K562 (cell line): Measurements from ENCODE around the gene NR1D1. TPM values are rescaled to one million over a fixed set of nuclear protein-coding genes. Genes with fewer than 3 reads are reported as not detected.

Source experiments
- ATAC-seq: fragments of 200-7000 bp; cut with Tn5 transposase; 3 replicates; pipeline ENCODE4 v1.9.1; 2020; ENCODE audit warnings: moderate library complexity
- BruUV-seq: library from RNA; stranded (reverse); fragments of 400-500 nt; replicated peaks from 2 replicates; lab custom pipeline; 2021; lab: Mats Ljungman, UMichigan
- CTCF ChIA-PET: fragments of 300-600 bp; formaldehyde crosslinking; extraction: SDS; loops from one replicate; lab custom pipeline; 2021; ENCODE audit warnings: low intra/inter-chr PET ratio; lab: Yijun Ruan, JAX
- POLR2A ChIA-PET: fragments of 300-600, 350-650 bp; sonication (Branson Sonifier 250); formaldehyde crosslinking; extraction: SDS; loops from one replicate; lab custom pipeline; 2021; ENCODE audit warnings: antibody characterized with exemption, inconsistent platforms; lab: Yijun Ruan, JAX
- DNase-seq, 4 experiments: peaks; one replicate each; pipeline versions ENCODE4 v3.0.0 to v3.0.0-alpha.2; 2011 to 2018; ENCODE audit warnings: low spot score in 3 of 4, mixed read lengths in 3 of 4; ENCODE audit errors: extremely low read depth in 1 of 4
- FAIRE-seq: peaks from 2 replicates; lab custom pipeline; 2011; peaks lifted over from hg19 to GRCh38; lab: Jason Lieb, UNC
- H2AFZ ChIP-seq: 2 replicates; pipeline ENCODE4 v1.6.0; 2011; ENCODE audit warnings: low read depth, low read length, control low read depth, inconsistent platforms
- H3K27ac ChIP-seq: fragments of 200-600 bp; 3 replicates; pipeline ENCODE4 v1.8.0; 2011; ENCODE audit warnings: low read depth, mild to moderate bottlenecking, control low read depth, inconsistent platforms, low read length, moderate library complexity, mixed read lengths; ENCODE audit errors: extremely low read depth
- H3K27me3 ChIP-seq, 2 experiments: fragments of 300-600 bp in 1 of 2; 2 replicates in 1 of 2; 3 replicates in 1 of 2; pipeline versions ENCODE4 v1.6.0 to v1.8.0; 2011; ENCODE audit warnings: inconsistent platforms in 2 of 2, low read length in 2 of 2, mild to moderate bottlenecking in 1 of 2, mixed read lengths in 1 of 2, moderate library complexity in 1 of 2; ENCODE audit not compliant: control insufficient read depth in 2 of 2, insufficient read depth in 2 of 2
- H3K36me3 ChIP-seq: fragments of 300-600 bp; 3 replicates; pipeline ENCODE4 v1.8.0; 2011; ENCODE audit warnings: mild to moderate bottlenecking, low read length, inconsistent platforms; ENCODE audit not compliant: control insufficient read depth, insufficient read depth
- H3K4me1 ChIP-seq, 2 experiments: fragments of 200-600 bp in 1 of 2; replicated peaks in 1 of 2; 2 replicates in 1 of 2; 3 replicates in 1 of 2; pipeline versions ENCODE4 v1.5.1 to v1.8.0; 2011; ENCODE audit warnings: inconsistent platforms in 2 of 2, low read length in 2 of 2, mild to moderate bottlenecking in 1 of 2, mixed read lengths in 1 of 2, moderate library complexity in 1 of 2; ENCODE audit not compliant: control insufficient read depth in 2 of 2, insufficient read depth in 2 of 2
- H3K4me2 ChIP-seq: 2 replicates; pipeline ENCODE4 v1.6.1; 2011; ENCODE audit warnings: low read length, control low read depth, inconsistent platforms, mixed read lengths; ENCODE audit not compliant: insufficient read depth
- H3K4me3 ChIP-seq: fragments of 200-600 bp; sonication (generic), shearing (Covaris generic); 2 replicates; pipeline ENCODE4 v1.5.1; 2016; ENCODE audit warnings: control low read depth, inconsistent platforms
- H3K79me2 ChIP-seq: fragments of 200-600 bp; 3 replicates; pipeline ENCODE4 v1.8.0; 2011; ENCODE audit warnings: low read length, inconsistent platforms; ENCODE audit not compliant: control insufficient read depth, insufficient read depth
- H3K9ac ChIP-seq, 2 experiments: 2 replicates each; pipeline versions ENCODE4 v1.6.0 to v1.6.1; 2011; ENCODE audit warnings: low read depth in 2 of 2, low read length in 2 of 2, control low read depth in 1 of 2, inconsistent platforms in 1 of 2, mild to moderate bottlenecking in 1 of 2, mixed read lengths in 1 of 2; ENCODE audit not compliant: insufficient read depth in 1 of 2
- H3K9me1 ChIP-seq: one replicate; pipeline ENCODE4 v1.6.0; 2011; ENCODE audit warnings: inconsistent platforms, mild to moderate bottlenecking, low read length, moderate library complexity; ENCODE audit not compliant: control insufficient read depth, insufficient read depth
- H3K9me3 ChIP-seq: replicated peaks from 2 replicates; pipeline ENCODE4 v1.5.1; 2011; ENCODE audit warnings: low read depth, low read length, inconsistent platforms; ENCODE audit not compliant: control insufficient read depth, insufficient read depth
- H4K20me1 ChIP-seq: replicated peaks from 2 replicates; pipeline ENCODE4 v1.6.1; 2011; ENCODE audit warnings: low read length, inconsistent platforms, mixed read lengths; ENCODE audit not compliant: control insufficient read depth, insufficient read depth
- BHLHE40 ChIP-seq: IDR thresholded peaks from 2 replicates; pipeline ENCODE4 v1.6.1; 2011; ENCODE audit warnings: low read length, improper control_type of control experiment
- HDAC8 ChIP-seq: fragments of 450-650 bp; IDR thresholded peaks from 2 replicates; pipeline ENCODE4 v1.6.1; 2016; ENCODE audit warnings: mild to moderate bottlenecking, missing genetic modification characterization, moderate library complexity, missing compliant biosample characterization
- ILK ChIP-seq: fragments of 450-650 bp; IDR thresholded peaks from 2 replicates; pipeline ENCODE4 v1.6.1; 2016; ENCODE audit warnings: missing genetic modification characterization, low read depth, mild to moderate bottlenecking, missing compliant biosample characterization, moderate library complexity, borderline replicate concordance
- MCM5 ChIP-seq: fragments of 450-650 bp; IDR thresholded peaks from 2 replicates; pipeline ENCODE4 v1.6.1; 2016; ENCODE audit warnings: low read depth
- NFIC ChIP-seq: fragments of 450-650 bp; IDR thresholded peaks from 2 replicates; pipeline ENCODE4 v1.6.1; 2017; ENCODE audit warnings: mild to moderate bottlenecking, inconsistent platforms
- PTBP1 ChIP-seq: fragments of 200-400 bp; formaldehyde crosslinking; IDR thresholded peaks from 2 replicates; pipeline ENCODE4 v1.6.1; 2017; ENCODE audit warnings: low read depth, low read length
- SAP30 ChIP-seq: fragments of 200-600 bp; sonication (generic); IDR thresholded peaks from 2 replicates; pipeline ENCODE4 v1.6.1; 2012; ENCODE audit warnings: borderline replicate concordance, low read depth, mild to moderate bottlenecking, moderate library complexity, low read length, control low read depth, inconsistent platforms; ENCODE audit not compliant: insufficient read depth, poor library complexity, severe bottlenecking
- ZNF124 ChIP-seq: sonication (generic); formaldehyde crosslinking; IDR thresholded peaks from 2 replicates; pipeline ENCODE4 v1.8.1; 2022; ENCODE audit warnings: missing genetic modification reagents
- ZNF197 ChIP-seq: fragments of 200-800 bp; sonication (Bioruptor generic); IDR thresholded peaks from 2 replicates; pipeline ENCODE4 v1.6.1; 2016; ENCODE audit warnings: low read depth, missing genetic modification characterization, missing compliant biosample characterization
- WGBS: fragments of 100-300 bp; shearing (Covaris generic); methylation state at CpG from one replicate; pipeline ENCODE4 v1.1.6; 2016; ENCODE audit warnings: low coverage, mixed read lengths; ENCODE audit not compliant: insufficient coverage; ENCODE audit errors: missing lambda C conversion rate; 5-methylcytosine and 5-hydroxymethylcytosine counted together
- in situ Hi-C: fragments of 300-500 bp; cut with MboI; formaldehyde crosslinking; loops from 4 replicates; pipeline ENCODE4 v1.15.0; 2018; ENCODE audit warnings: inconsistent platforms, mixed read lengths
- intact Hi-C: fragments of 100-400 bp; cut with micrococcal nuclease; formaldehyde crosslinking; loops from 2 replicates; pipeline ENCODE4 v1.14.2; 2022
- polyA plus RNA-seq, 8 experiments: library from polyadenylated mRNA; depleted of rRNA in 4 of 8; stranded (reverse) in 5 of 8; unstranded in 3 of 8; fragments of >200 nt; fragmentation: Nextera tagmentation in 2 of 8; fragmentation: Illumina TruSeq in 1 of 8; extraction: Ambion mirVana in 2 of 8; extraction: Trizol in 1 of 8; gene quantifications; 2 replicates each; pipeline versions ENCODE4 v1.2.1 to v1.2.3, GENCODE V29; 2011 to 2014; ENCODE audit warnings: inconsistent platforms in 1 of 8, missing spikeins in 1 of 8
- total RNA-seq, 7 experiments: library from RNA; depleted of rRNA in 6 of 7; stranded (reverse); fragments of >200 nt in 6 of 7; fragmentation: Illumina TruSeq in 2 of 7; extraction: Trizol in 2 of 7; gene quantifications; 2 replicates each; pipeline versions ENCODE4 v1.2.1 to v1.2.3, GENCODE V29; 2011 to 2021; ENCODE audit warnings: low replicate concordance in 1 of 7

NR1D1 gene
- total and polyA plus RNA-seq, 9 of the 15 experiments (the other 6 are each of a cell fraction or from before 2014, with no cell fraction given), result 0.25 to 7.7 (median 0.65) TPM

- TF ChIP-seq PTBP1 (no peak), HDAC8 (tag) (no peak)
These were observed 27.5 kb downstream of the NR1D1 start (continued) for GRCh38 chr17:40072735-40073346.

- Histone ChIP-seq H2AFZ (no peak overlapping the region), H3K4me2 (peak overlapping the region; percentile 74), H3K4me3 (no peak overlapping the region), H3K36me3 (peaks cover 23% of the 10 kb centered on the region; the same call in 2 of the 3 replicates), H3K4me1 (peaks cover 86 to 93% of the 10 kb centered on the region in 2 experiments), H3K27ac (peak overlapping the region; percentile 77), H3K27me3 (no peaks in the 10 kb centered on the region), H3K79me2 (peaks cover 70% of the 10 kb centered on the region), H3K9me1 (no peaks in the 10 kb centered on the region), H3K9me3 (no peaks in the 10 kb centered on the region), H3K9ac (peak overlapping the region; percentile 43 to 90; a peak in 3 of 4 replicates), H4K20me1 (no peaks in the 10 kb centered on the region)
- in situ Hi-C loops, result no loop called here
- 47% methylated on average over 18 of the region's 19 CpGs for WGBS
- TF ChIP-seq ZNF124 (no peak), ILK (no peak), SAP30 (no peak), NFIC (peak; percentile 77; the same call in 1 of the 2 replicates), MCM5 (no peak), HDAC8 (tag) (no peak), BHLHE40 (peak; percentile 83), ZNF197 (CRISPR knock-in tag) (no peak)
- no TSS peak for BruUV-seq
- POLR2A ChIA-PET, result no interaction called here
- ATAC-seq (no peak), FAIRE-seq (no peak), DNase-seq (no peak)
- intact Hi-C loops, result no loop called here
- CTCF ChIA-PET, result no interaction called here
These were observed 28.2 kb downstream of the NR1D1 start for GRCh38 chr17:40072040-40072734.
